GM23248 (cell line): ENCODE measurements around the gene IMPDH1. TPM values are rescaled to one million over a fixed set of nuclear protein-coding genes. Genes with fewer than 3 reads are reported as not detected.

Source experiments
- DNase-seq: peaks from one replicate; pipeline ENCODE4 v3.0.0-alpha.2; 2015
- H2AFZ ChIP-seq: fragments of 200-600 bp; sonication (generic); 2 replicates; pipeline ENCODE4 v1.6.1; 2016; ENCODE audit warnings: antibody characterized with exemption
- H3F3A ChIP-seq: fragments of 200-600 bp; sonication (generic); 2 replicates; pipeline ENCODE4 v1.6.1; 2016; ENCODE audit warnings: mild to moderate bottlenecking, antibody characterized with exemption, mixed run types; ENCODE audit not compliant: insufficient read depth
- H3K27ac ChIP-seq: fragments of 200-600 bp; sonication (generic); 2 replicates; pipeline ENCODE4 v1.5.1; 2016; ENCODE audit warnings: mild to moderate bottlenecking
- H3K27me3 ChIP-seq: fragments of 200-600 bp; sonication (generic); replicated peaks from 2 replicates; pipeline ENCODE4 v1.6.1; 2016; ENCODE audit warnings: mild to moderate bottlenecking; ENCODE audit not compliant: insufficient read depth
- H3K36me3 ChIP-seq: fragments of 200-600 bp; sonication (generic); 2 replicates; pipeline ENCODE4 v1.6.1; 2016; ENCODE audit warnings: low read depth, mild to moderate bottlenecking
- H3K4me1 ChIP-seq: fragments of 200-600 bp; sonication (generic); 2 replicates; pipeline ENCODE4 v1.6.1; 2016; ENCODE audit warnings: mild to moderate bottlenecking; ENCODE audit not compliant: insufficient read depth
- H3K4me2 ChIP-seq: fragments of 200-600 bp; sonication (generic); one replicate; pipeline ENCODE4 v1.6.1; 2016; ENCODE audit warnings: mild to moderate bottlenecking; ENCODE audit not compliant: unreplicated experiment
- H3K4me3 ChIP-seq: fragments of 200-600 bp; sonication (generic); 2 replicates; pipeline ENCODE4 v1.5.1; 2016; ENCODE audit warnings: mild to moderate bottlenecking
- H3K79me2 ChIP-seq: fragments of 200-600 bp; sonication (generic); 2 replicates; pipeline ENCODE4 v1.6.1; 2016; ENCODE audit warnings: mild to moderate bottlenecking; ENCODE audit not compliant: insufficient read depth
- H3K9ac ChIP-seq: fragments of 200-600 bp; sonication (generic); 2 replicates; pipeline ENCODE4 v1.6.1; 2016; ENCODE audit warnings: mild to moderate bottlenecking
- H3K9me2 ChIP-seq: fragments of 200-600 bp; sonication (generic); 2 replicates; pipeline ENCODE4 v1.6.1; 2016; ENCODE audit warnings: mixed run types, mild to moderate bottlenecking, moderate library complexity; ENCODE audit not compliant: insufficient read depth
- H3K9me3 ChIP-seq: fragments of 200-600 bp; sonication (generic); one replicate; pipeline ENCODE4 v1.6.1; 2017; ENCODE audit warnings: low read depth
- H4K20me1 ChIP-seq: fragments of 200-600 bp; sonication (generic); 2 replicates; pipeline ENCODE4 v1.6.0; 2016; ENCODE audit not compliant: insufficient read depth
- EZH2 ChIP-seq: fragments of 200-600 bp; sonication (generic); IDR thresholded peaks from 2 replicates; pipeline ENCODE4 v1.6.1; 2018; ENCODE audit warnings: antibody characterized with exemption, mild to moderate bottlenecking; ENCODE audit not compliant: insufficient read depth, poor library complexity, severe bottlenecking
- EZH2phosphoT487 ChIP-seq: fragments of 200-600 bp; sonication (generic); IDR thresholded peaks from 2 replicates; pipeline ENCODE4 v1.6.1; 2018; ENCODE audit warnings: antibody characterized with exemption, moderate library complexity, mild to moderate bottlenecking, low read depth; ENCODE audit not compliant: insufficient read depth
- WGBS, 2 experiments: methylation state at CpG; one replicate each; pipeline ENCODE4 v1.1.6; 2015 to 2017; ENCODE audit warnings: low lambda C conversion rate in 2 of 2, low coverage in 1 of 2; ENCODE audit errors: missing lambda C conversion rate in 2 of 2; 5-methylcytosine and 5-hydroxymethylcytosine counted together
- in situ Hi-C: fragments of 300-500 bp; cut with MboI; formaldehyde crosslinking; loops from 2 replicates; pipeline ENCODE4 v1.15.0; 2020
- polyA plus RNA-seq: library from polyadenylated mRNA; unstranded; fragments of >200 nt; fragmentation: Nextera tagmentation; extraction: Ambion mirVana; gene quantifications from 2 replicates; pipeline ENCODE4 v1.2.1, GENCODE V29; 2016
- total RNA-seq: library from RNA; depleted of rRNA; stranded (reverse); fragments of >200 nt; shearing (Covaris generic); gene quantifications from 2 replicates; pipeline ENCODE4 v1.2.3, GENCODE V29; 2014

The IMPDH1 gene
- total and polyA plus RNA-seq, 2 experiments from 2014 or later, result 89.9 to 97.3 TPM

- no peak overlapping the region for H2AFZ ChIP-seq
- TF ChIP-seq EZH2phosphoT487, result no peak
- no peak for TF ChIP-seq EZH2
These were observed 22.3 kb downstream of the IMPDH1 start for GRCh38 chr7:128387216-128388144.

GRCh38 chr7:128385988-128386925 is 23.5 kb downstream of the IMPDH1 start:
- H2AFZ ChIP-seq, result no peak overlapping the region
- no peaks in the 10 kb centered on the region for H3K79me2 ChIP-seq
- no peaks in the 10 kb centered on the region for H4K20me1 ChIP-seq
- no peaks in the 10 kb centered on the region for H3K36me3 ChIP-seq
- in situ Hi-C loops, result no loop called here
- H3K9me2 ChIP-seq, result no peaks in the 10 kb centered on the region
- H3F3A ChIP-seq, result 0 out of 2 replicates have a peak, but pooled peaks cover 6% of the 10 kb centered on the region
- no peaks in the 10 kb centered on the region for H3K27me3 ChIP-seq
- no peaks in the 10 kb centered on the region for H3K9me3 ChIP-seq
- no peak for TF ChIP-seq EZH2
- no peak for TF ChIP-seq EZH2phosphoT487
- DNase-seq, result no peak
- no peaks in the 10 kb centered on the region for H3K4me1 ChIP-seq
- H3K4me3 ChIP-seq, result no peak overlapping the region
- WGBS, 2 experiments, result 74 to 75% methylated on average over 4 of the region's 4 CpGs
- H3K9ac ChIP-seq, result no peak overlapping the region
- no peak overlapping the region for H3K4me2 ChIP-seq
- H3K27ac ChIP-seq, result no peak overlapping the region

More at GRCh38 chr7:128387216-128388144, 22.3 kb downstream of the IMPDH1 start:
- H3F3A ChIP-seq, result 0 out of 2 replicates have a peak, but pooled peaks cover 7% of the 10 kb centered on the region
- 20 to 22% methylated on average over 24 of the region's 24 CpGs for WGBS, 2 experiments
- no peak overlapping the region for H3K4me2 ChIP-seq
- DNase-seq, result peak; percentile 81
- in situ Hi-C loops, result no loop called here
- H3K79me2 ChIP-seq, result no peaks in the 10 kb centered on the region
- no peaks in the 10 kb centered on the region for H3K36me3 ChIP-seq
- H3K9ac ChIP-seq, result no peak overlapping the region
- no peak overlapping the region for H3K27ac ChIP-seq
- no peaks in the 10 kb centered on the region for H3K9me2 ChIP-seq
- no peaks in the 10 kb centered on the region for H4K20me1 ChIP-seq
- no peak overlapping the region for H3K4me3 ChIP-seq
- H3K4me1 ChIP-seq, result no peaks in the 10 kb centered on the region
- H3K9me3 ChIP-seq, result no peaks in the 10 kb centered on the region
- H3K27me3 ChIP-seq, result no peaks in the 10 kb centered on the region

- no peaks in the 10 kb centered on the region for H3K79me2 ChIP-seq
- no peak for TF ChIP-seq EZH2phosphoT487
- no peak for TF ChIP-seq EZH2
- no peaks in the 10 kb centered on the region for H3K9me2 ChIP-seq
- H3K36me3 ChIP-seq, result no peaks in the 10 kb centered on the region
- H3K9ac ChIP-seq, result no peak overlapping the region
- no peaks in the 10 kb centered on the region for H3K27me3 ChIP-seq
- 68% methylated on average over 7 of the region's 7 CpGs for WGBS, 2 experiments
- H3K27ac ChIP-seq, result no peak overlapping the region
- no peak overlapping the region for H3K4me3 ChIP-seq
- H4K20me1 ChIP-seq, result no peaks in the 10 kb centered on the region
- H3F3A ChIP-seq, result no peaks in the 10 kb centered on the region
- in situ Hi-C loops, result loop anchor here (5.0 kb wide), 1 partner anchor 37 kb away; no protein-coding TSS in a partner anchor
- no peaks in the 10 kb centered on the region for H3K4me1 ChIP-seq
- no peak overlapping the region for H3K4me2 ChIP-seq
- DNase-seq, result no peak
- H2AFZ ChIP-seq, result no peak overlapping the region
- no peaks in the 10 kb centered on the region for H3K9me3 ChIP-seq
These were observed 25.1 kb downstream of the IMPDH1 start for GRCh38 chr7:128384726-128385125.

GRCh38 chr7:128383776-128384175 is 26.0 kb downstream of the IMPDH1 start:
- Histone ChIP-seq H3K4me2 (no peak overlapping the region), H3K4me3 (no peak overlapping the region), H4K20me1 (no peaks in the 10 kb centered on the region), H3K9ac (no peak overlapping the region), H2AFZ (no peak overlapping the region), H3K79me2 (no peaks in the 10 kb centered on the region), H3F3A (no peaks in the 10 kb centered on the region), H3K9me3 (no peaks in the 10 kb centered on the region), H3K9me2 (no peaks in the 10 kb centered on the region), H3K4me1 (no peaks in the 10 kb centered on the region), H3K27ac (no peak overlapping the region), H3K27me3 (no peaks in the 10 kb centered on the region), H3K36me3 (no peaks in the 10 kb centered on the region)
- 42 to 43% methylated on average over 3 of the region's 3 CpGs for WGBS, 2 experiments
- DNase-seq, result peak; percentile 50
- TF ChIP-seq EZH2phosphoT487 (no peak), EZH2 (no peak)
- in situ Hi-C loops, result loop anchor here (5.0 kb wide), 1 partner anchor 36 kb away; no protein-coding TSS in a partner anchor
